Neural progenitor cell (in vitro differentiated cells): ENCODE results near the gene GALNT2.

Source experiments
- EZH2 ChIP-seq: fragments of 200-600 bp; sonication (generic); IDR thresholded peaks from 2 replicates; pipeline ENCODE4 v1.6.1; 2017; ENCODE audit warnings: antibody characterized with exemption, mild to moderate bottlenecking, moderate library complexity
- TF ChIP-seq, protein P1 (sequence below): fragments of 200-600 bp; sonication (generic); IDR thresholded peaks from 2 replicates; pipeline ENCODE4 v1.5.1; 2017; ENCODE audit warnings: antibody characterized with exemption, mild to moderate bottlenecking

- TF ChIP-seq, protein P1, sequence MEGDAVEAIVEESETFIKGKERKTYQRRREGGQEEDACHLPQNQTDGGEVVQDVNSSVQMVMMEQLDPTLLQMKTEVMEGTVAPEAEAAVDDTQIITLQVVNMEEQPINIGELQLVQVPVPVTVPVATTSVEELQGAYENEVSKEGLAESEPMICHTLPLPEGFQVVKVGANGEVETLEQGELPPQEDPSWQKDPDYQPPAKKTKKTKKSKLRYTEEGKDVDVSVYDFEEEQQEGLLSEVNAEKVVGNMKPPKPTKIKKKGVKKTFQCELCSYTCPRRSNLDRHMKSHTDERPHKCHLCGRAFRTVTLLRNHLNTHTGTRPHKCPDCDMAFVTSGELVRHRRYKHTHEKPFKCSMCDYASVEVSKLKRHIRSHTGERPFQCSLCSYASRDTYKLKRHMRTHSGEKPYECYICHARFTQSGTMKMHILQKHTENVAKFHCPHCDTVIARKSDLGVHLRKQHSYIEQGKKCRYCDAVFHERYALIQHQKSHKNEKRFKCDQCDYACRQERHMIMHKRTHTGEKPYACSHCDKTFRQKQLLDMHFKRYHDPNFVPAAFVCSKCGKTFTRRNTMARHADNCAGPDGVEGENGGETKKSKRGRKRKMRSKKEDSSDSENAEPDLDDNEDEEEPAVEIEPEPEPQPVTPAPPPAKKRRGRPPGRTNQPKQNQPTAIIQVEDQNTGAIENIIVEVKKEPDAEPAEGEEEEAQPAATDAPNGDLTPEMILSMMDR = no peak
- no peak for TF ChIP-seq EZH2
Measured at GRCh38 chr1:230270185-230270558, 203.1 kb downstream of the GALNT2 start.
